ENCODE measurements around the gene ABTB2. TPM values are rescaled to one million over a fixed set of nuclear protein-coding genes. Genes with fewer than 3 reads are reported as not detected.

ABTB2 gene
- total RNA-seq, 2 experiments from 2014 or later: 1.2 TPM

DNA sequence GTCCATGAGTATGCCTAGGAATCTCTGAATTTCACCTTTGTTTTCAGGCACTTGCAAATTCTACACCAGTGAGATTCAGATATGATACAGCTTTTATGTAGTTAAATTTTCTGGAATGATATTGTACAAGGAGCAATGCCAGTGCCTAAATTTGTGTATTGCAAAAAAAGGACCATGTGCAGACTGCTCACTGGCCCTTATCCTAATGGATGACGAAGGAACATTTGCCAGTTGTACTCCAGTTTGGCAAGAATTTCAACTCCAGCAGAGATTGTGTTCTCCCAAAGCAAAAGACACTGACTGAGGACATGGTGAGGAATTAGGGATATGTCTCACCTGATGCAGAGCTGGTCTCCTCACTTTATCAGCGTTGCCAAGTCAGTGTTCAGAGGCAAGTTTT is 243.8 kb downstream of the ABTB2 start:
- no peak for DNase-seq
- CTCF ChIA-PET: interaction anchor here (0.6 to 1.5 kb wide), 2 partner anchors 14 to 43 kb away, joined by 3 read pairs; no protein-coding TSS in a partner anchor
- intact Hi-C loops (cut with DNase I, micrococcal nuclease): no loop called here
- H3K27ac Mint-ChIP-seq: no peak overlapping the region
- H3K4me3 Mint-ChIP-seq: no peak overlapping the region
- H3K9me3 Mint-ChIP-seq (ENCODE audit: low read depth): no peaks in the 10 kb centered on the region
- H3K4me1 Mint-ChIP-seq: peaks cover 10% of the 10 kb centered on the region
- no peak for ATAC-seq
- no peaks in the 10 kb centered on the region for H3K27me3 Mint-ChIP-seq
- H3K36me3 Mint-ChIP-seq (ENCODE audit: low read depth): peaks cover 72% of the 10 kb centered on the region
- POLR2A ChIA-PET: no interaction called here

DNA sequence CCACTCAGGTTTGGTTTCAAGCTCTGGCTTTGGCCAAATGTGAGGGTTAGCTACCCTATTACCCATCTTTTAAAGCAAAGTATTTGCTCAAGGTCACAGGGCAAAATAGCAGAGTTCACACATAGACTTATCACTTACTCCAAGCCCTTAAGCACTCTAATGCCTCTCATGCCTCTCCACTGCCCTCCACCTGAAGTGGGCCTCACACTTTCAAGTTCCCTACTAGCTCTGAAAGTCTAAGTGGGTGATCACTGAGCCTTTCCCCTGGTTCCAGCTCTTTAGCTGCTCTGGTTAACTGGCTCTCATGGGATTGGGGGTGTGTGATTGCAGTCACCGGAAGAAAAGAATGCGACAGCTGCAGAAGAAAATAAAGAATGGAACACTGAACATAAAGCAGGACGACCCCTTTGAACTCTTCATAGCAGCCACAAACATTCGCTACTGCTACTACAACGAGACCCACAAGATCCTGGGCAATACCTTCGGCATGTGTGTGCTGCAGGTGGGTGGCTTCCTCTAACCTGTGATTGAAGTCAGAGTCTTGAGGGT is 246.0 kb downstream of the ABTB2 start:
- Mint-ChIP-seq H3K9me3 (ENCODE audit: low read depth) (no peaks in the 10 kb centered on the region), H3K36me3 (ENCODE audit: low read depth) (peaks cover 74% of the 10 kb centered on the region), H3K4me1 (peaks cover 27% of the 10 kb centered on the region), H3K27ac (no peak overlapping the region), H3K27me3 (no peaks in the 10 kb centered on the region), H3K4me3 (no peak overlapping the region)
- ChIA-PET POLR2A (no interaction called here), CTCF (interaction anchor here (0.6 to 1.1 kb wide), 3 partner anchors 14 to 279 kb away, joined by 3 to 4 read pairs (median 3); no protein-coding TSS in a partner anchor)
- no peak for DNase-seq
- intact Hi-C loops (cut with DNase I, micrococcal nuclease): no loop called here
- ATAC-seq: no peak

DNA sequence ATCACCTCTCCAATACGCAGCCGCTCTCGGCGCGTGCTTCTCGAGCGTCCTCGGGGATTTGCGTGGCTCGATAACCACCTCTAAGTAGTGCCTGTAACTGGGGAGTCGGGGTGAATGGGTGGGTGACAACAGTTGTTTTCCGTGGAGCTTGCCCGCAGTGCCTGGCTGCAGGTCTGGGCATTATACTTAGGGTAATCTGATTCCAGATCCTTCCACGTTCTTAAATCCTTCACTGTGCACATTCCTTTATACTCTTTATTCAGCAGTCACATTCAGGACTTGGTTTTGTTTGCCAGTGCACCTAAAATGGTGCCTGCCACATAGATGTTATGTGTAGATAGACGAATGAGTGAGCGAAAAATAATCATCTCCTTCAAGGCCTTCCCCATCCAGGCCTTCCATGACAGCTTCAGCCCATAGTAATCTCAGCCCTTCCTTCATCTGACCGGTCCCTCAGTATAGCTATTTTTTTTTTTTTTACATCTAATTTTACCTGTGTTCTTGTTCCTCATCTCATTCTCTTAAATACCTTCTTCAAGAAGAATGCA is 251.8 kb downstream of the ABTB2 start:
- Mint-ChIP-seq H3K27me3 (no peaks in the 10 kb centered on the region), H3K9me3 (ENCODE audit: low read depth) (no peaks in the 10 kb centered on the region), H3K36me3 (ENCODE audit: low read depth) (peaks cover 53% of the 10 kb centered on the region), H3K4me3 (peak overlapping the region; percentile 97), H3K4me1 (peaks cover 57% of the 10 kb centered on the region), H3K27ac (peak overlapping the region; percentile 99)
- intact Hi-C loops (cut with DNase I, micrococcal nuclease): loop anchor here (1.0 to 5.0 kb wide), 12 partner anchors 55 to 849 kb away; partner anchors contain the start of genes ABTB2 (in 2 of the 2), CAPRIN1 (in 2 of the 2), CAT (in 2 of the 2) and APIP (in 1 of the 2)
- DNase-seq: no peak
- CTCF ChIA-PET: interaction anchor here (0.6 to 2.0 kb wide), 12 partner anchors 10 to 261 kb away, joined by 3 to 7 read pairs (median 4); partner anchors contain the start of gene ABTB2
- ATAC-seq: no peak
- POLR2A ChIA-PET: interaction anchor here (0.6 to 1.7 kb wide), 8 partner anchors 30 to 849 kb away, joined by 3 to 8 read pairs (median 4); partner anchors contain the start of gene CAPRIN1

DNA sequence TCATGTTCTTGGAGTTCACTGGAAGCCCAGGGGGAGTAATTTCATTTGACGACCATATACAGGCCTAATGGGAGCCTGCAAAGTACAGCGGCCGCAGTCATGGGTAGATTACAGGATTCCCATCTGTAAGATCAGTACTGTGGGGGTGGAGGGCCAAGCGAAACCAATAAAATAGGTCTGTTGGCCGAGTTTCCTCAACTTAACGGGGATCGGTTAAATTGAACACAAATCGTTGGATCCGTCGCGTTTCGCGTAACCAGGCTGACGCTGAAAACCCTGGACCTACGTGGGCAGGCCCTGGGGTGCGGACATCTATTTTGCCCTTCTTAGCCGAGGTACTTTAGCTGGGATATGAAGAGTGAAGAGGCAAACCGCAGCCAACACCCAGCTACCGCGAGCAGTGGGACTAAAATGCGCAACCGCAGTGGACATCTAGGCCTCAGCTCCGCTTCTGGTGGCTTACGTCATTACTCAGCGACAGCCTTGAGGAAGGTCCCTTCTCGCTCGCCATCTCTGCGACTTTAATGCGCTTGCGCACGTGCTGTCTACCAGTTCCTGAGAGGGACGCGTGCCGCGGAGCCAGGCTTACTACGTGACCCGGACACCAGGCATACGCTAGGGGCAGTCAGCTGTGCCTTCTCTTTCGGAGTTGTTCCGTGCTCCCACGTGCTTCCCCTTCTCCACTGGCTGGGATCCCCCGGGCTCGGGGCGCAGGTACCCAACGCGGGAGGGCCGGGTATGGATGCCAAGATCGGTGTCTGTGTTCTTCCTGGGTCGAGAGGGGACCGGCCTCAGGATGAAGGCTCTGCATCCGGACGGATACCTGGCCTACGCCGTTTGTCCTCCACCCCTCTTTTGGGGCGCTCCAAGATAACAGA is 252.5 kb downstream of the ABTB2 start, which contains the start of gene NAT10:
Gene NAT10 (plus strand): TSS at position 551 of the 878 bp plus-strand sequence. CDS start 2,597 bp downstream, outside the sequence.
- peaks cover 57% of the 10 kb centered on the region for H3K4me1 Mint-ChIP-seq
- DNase-seq: peak; percentile 98
- intact Hi-C loops (cut with DNase I, micrococcal nuclease): loop anchor here (1.0 to 5.0 kb wide), 12 partner anchors 54 to 848 kb away; partner anchors contain the start of genes ABTB2 (in 2 of the 2), CAPRIN1 (in 2 of the 2), CAT (in 2 of the 2) and APIP (in 1 of the 2)
- H3K36me3 Mint-ChIP-seq (ENCODE audit: low read depth): peaks cover 56% of the 10 kb centered on the region
- ChIA-PET CTCF (interaction anchor here (0.6 to 2.0 kb wide), 12 partner anchors 11 to 262 kb away, joined by 3 to 7 read pairs (median 4); no protein-coding TSS in a partner anchor), POLR2A (interaction anchor here (0.5 to 1.7 kb wide), 12 partner anchors 10 to 850 kb away, joined by 3 to 8 read pairs (median 4); partner anchors contain the start of gene CAPRIN1)
- peak within 1 kb of the TSS; percentile 97 for H3K4me3 Mint-ChIP-seq
- H3K9me3 Mint-ChIP-seq (ENCODE audit: low read depth): no peaks in the 10 kb centered on the region
- H3K27me3 Mint-ChIP-seq: no peaks in the 10 kb centered on the region
- peak; percentile 93 for ATAC-seq
- H3K27ac Mint-ChIP-seq: peak within 1 kb of the TSS; percentile 99

DNA sequence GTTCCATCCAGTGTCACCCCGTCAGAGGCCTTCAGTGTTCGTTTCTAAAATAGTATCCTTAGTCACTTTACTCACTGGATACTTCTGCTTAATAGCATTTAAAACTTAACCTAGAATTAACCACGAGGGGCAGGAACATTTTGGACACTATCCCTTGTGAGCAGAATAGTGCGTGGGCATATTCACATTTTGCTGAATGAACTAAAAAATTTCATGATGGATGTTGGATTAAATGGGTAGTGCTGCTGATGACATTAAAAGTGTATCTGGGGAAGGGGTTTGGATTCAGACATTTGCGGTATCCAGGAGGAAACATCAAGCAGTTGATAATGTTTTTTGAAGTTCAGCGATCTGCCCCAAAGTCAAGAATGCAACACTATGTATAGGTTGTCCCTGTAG is 253.1 kb downstream of the ABTB2 start:
- H3K4me3 Mint-ChIP-seq: peak overlapping the region; percentile 97
- H3K9me3 Mint-ChIP-seq (ENCODE audit: low read depth): no peaks in the 10 kb centered on the region
- H3K27me3 Mint-ChIP-seq: no peaks in the 10 kb centered on the region
- H3K4me1 Mint-ChIP-seq: peaks cover 53% of the 10 kb centered on the region
- H3K27ac Mint-ChIP-seq: peak overlapping the region; percentile 99
- ATAC-seq (no peak), DNase-seq (no peak)
- ChIA-PET CTCF (interaction anchor here (0.6 to 2.0 kb wide), 7 partner anchors 14 to 246 kb away, joined by 3 to 7 read pairs (median 4); no protein-coding TSS in a partner anchor), POLR2A (interaction anchor here (0.5 to 1.7 kb wide), 9 partner anchors 11 to 110 kb away, joined by 3 to 8 read pairs (median 4); partner anchors contain the start of gene CAPRIN1)
- peaks cover 53% of the 10 kb centered on the region for H3K36me3 Mint-ChIP-seq (ENCODE audit: low read depth)
- intact Hi-C loops (cut with DNase I, micrococcal nuclease): loop anchor here (1.0 to 5.0 kb wide), 12 partner anchors 53 to 847 kb away; partner anchors contain the start of genes ABTB2 (in 2 of the 2), CAPRIN1 (in 2 of the 2), CAT (in 2 of the 2) and APIP (in 1 of the 2)

Other genes with a start within 250 kb of the ABTB2 start
- 10 to 100 TPM; 25.1 to 25.5 TPM for gene CAT, start 80.9 kb upstream of the ABTB2 start, total RNA-seq
- not detected for gene ELF5, start 155.8 kb upstream of the ABTB2 start, total RNA-seq